ENCODE results near the gene SCPEP1. TPM values are rescaled to one million over a fixed set of nuclear protein-coding genes. Genes with fewer than 3 reads are reported as not detected.

Gene SCPEP1
- total RNA-seq, 1 donor from 2014 or later: 48.3 TPM

DNA sequence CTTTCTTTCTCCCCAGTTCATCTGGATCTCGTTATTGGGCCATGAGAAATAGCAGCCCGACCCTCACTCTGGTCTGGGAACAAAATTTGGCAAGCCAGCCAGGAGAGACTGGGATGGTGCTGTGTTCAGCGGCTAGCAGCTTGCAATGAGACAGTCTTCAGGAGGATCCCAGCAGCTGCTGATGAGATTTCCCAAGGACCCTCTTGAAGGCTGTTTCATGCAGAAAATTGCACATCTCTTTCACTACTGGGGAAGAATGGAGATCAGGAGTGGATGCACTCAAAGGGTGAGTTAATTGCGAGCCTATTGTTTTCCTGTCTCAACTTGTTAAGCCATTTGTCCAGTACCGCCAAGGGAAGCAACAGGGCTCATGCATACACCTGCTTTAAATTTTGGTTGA, 11.6 kb upstream of the SCPEP1 start:
- Mint-ChIP-seq H3K27ac (peak overlapping the region; percentile 97), H3K4me1 (ENCODE audit: low read depth) (peaks cover 17% of the 10 kb centered on the region), H3K27me3 (no peaks in the 10 kb centered on the region), H3K9me3 (ENCODE audit: low read depth) (peaks cover 3% of the 10 kb centered on the region), H3K4me3 (ENCODE audit: low read depth) (peak overlapping the region; percentile 53), H3K36me3 (ENCODE audit: insufficient read depth) (peaks cover 7% of the 10 kb centered on the region)
- DNase-seq (ENCODE audit: low spot score, unreplicated experiment): no peak
- TF ChIP-seq, protein P1, sequence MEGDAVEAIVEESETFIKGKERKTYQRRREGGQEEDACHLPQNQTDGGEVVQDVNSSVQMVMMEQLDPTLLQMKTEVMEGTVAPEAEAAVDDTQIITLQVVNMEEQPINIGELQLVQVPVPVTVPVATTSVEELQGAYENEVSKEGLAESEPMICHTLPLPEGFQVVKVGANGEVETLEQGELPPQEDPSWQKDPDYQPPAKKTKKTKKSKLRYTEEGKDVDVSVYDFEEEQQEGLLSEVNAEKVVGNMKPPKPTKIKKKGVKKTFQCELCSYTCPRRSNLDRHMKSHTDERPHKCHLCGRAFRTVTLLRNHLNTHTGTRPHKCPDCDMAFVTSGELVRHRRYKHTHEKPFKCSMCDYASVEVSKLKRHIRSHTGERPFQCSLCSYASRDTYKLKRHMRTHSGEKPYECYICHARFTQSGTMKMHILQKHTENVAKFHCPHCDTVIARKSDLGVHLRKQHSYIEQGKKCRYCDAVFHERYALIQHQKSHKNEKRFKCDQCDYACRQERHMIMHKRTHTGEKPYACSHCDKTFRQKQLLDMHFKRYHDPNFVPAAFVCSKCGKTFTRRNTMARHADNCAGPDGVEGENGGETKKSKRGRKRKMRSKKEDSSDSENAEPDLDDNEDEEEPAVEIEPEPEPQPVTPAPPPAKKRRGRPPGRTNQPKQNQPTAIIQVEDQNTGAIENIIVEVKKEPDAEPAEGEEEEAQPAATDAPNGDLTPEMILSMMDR (IDR thresholded peaks at IDR 0.05; ENCODE audit: unreplicated experiment): no peak

DNA sequence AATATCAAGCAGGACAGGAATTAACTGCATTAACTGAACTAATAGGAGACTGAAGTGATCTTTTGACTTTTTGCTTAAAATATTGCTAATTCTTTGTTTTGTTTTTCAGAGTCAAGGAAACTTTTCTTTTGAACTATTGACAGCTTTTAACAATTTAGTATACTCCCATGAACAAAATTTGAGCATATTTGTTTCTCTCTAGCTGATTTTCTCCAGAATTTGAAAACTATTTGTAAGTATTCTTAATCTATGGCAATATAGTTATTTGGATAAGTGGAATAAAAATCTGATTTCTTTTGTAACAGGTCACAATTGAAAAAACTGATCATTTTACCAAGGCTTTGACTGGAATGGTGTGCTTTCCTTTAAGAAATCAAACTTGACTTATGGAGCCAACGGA, 7.0 kb upstream of the SCPEP1 start:
- Mint-ChIP-seq H3K4me1 (ENCODE audit: low read depth) (peaks cover 14% of the 10 kb centered on the region), H3K27ac (no peak overlapping the region), H3K4me3 (ENCODE audit: low read depth) (no peak overlapping the region), H3K9me3 (ENCODE audit: low read depth) (peaks cover 9% of the 10 kb centered on the region), H3K27me3 (no peaks in the 10 kb centered on the region), H3K36me3 (ENCODE audit: insufficient read depth) (peaks cover 15% of the 10 kb centered on the region)
- TF ChIP-seq, protein P1 (IDR thresholded peaks at IDR 0.05; ENCODE audit: unreplicated experiment): no peak
- DNase-seq (ENCODE audit: low spot score, unreplicated experiment): no peak

DNA sequence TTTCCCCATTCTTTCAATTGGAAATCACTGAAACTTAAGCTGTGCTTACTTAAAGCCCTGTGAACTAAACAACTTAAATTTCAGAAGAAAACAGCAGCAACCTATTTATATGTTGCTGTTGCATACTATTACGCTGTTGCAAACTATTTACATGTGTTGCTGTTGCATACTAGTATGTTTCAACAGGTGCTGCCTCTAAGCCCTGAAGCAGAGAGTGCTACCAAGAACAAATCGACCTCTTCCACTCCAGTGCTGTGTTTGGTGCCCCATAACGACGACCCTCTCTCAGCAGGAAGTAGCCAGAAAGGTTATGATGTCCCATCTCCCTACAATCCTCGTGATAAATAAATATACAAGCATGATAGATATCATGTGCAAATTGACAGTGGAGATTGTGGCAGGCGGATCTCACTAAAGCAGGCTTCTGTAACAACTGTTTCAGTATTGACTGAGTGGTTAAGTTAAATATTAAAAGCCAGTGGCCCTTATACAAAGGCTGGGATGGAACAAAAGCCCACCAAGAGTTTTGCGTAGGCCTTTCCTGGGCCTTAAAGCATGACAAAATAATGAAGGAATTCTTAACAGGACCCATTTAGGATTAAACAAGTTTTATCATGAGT, 5.7 kb upstream of the SCPEP1 start:
- no peak for DNase-seq (ENCODE audit: low spot score, unreplicated experiment)
- Mint-ChIP-seq H3K4me3 (ENCODE audit: low read depth) (no peak overlapping the region), H3K9me3 (ENCODE audit: low read depth) (peaks cover 9% of the 10 kb centered on the region), H3K4me1 (ENCODE audit: low read depth) (peaks cover 12% of the 10 kb centered on the region), H3K27ac (peak overlapping the region; percentile 78), H3K27me3 (no peaks in the 10 kb centered on the region), H3K36me3 (ENCODE audit: insufficient read depth) (peaks cover 15% of the 10 kb centered on the region)
- TF ChIP-seq, protein P1 (IDR thresholded peaks at IDR 0.05; ENCODE audit: unreplicated experiment): no peak

DNA sequence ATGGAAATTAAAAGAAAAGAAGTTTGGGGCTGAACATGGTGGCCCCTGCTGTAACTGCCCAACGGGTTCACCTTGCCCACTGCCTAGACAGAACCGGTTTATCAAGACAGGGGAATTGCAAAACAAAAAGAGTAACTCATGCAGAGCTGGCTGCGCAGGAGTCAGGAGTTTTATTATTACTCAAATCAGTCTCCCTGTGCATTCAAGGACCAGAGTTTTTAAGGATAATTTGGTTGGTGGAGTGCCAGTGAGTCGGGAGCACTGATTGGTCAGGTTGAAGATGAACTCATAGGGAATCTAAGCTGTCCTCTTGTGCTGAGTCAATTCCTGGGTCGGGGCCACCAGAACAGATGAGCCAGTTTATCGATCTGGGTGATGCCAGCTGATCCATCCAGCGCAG, 4.4 kb upstream of the SCPEP1 start:
- no peak for DNase-seq (ENCODE audit: low spot score, unreplicated experiment)
- Mint-ChIP-seq H3K9me3 (ENCODE audit: low read depth) (peaks cover 9% of the 10 kb centered on the region), H3K4me1 (ENCODE audit: low read depth) (peaks cover 17% of the 10 kb centered on the region), H3K4me3 (ENCODE audit: low read depth) (no peak overlapping the region), H3K27me3 (no peaks in the 10 kb centered on the region), H3K27ac (no peak overlapping the region), H3K36me3 (ENCODE audit: insufficient read depth) (peaks cover 15% of the 10 kb centered on the region)
- TF ChIP-seq, protein P1 (IDR thresholded peaks at IDR 0.05; ENCODE audit: unreplicated experiment): no peak

DNA sequence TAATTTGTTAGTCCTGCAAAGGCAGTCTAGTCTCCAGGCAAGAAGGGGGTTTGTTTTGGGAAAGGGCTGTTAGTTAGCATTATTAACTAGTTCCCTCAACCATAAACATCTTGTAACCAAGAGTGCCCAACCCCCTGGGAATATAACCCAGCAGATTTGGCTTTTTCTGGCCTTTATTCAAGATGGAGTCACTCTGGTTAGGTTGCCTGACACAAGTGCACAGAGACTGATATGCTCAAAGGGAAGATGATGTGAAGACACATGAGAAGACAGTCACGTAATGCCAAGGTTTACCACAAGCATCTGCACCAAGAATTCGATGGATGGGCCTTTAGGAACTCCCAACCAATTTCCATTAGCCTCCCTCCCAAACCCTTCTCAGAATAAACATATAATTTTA, 3.9 kb upstream of the SCPEP1 start:
- Mint-ChIP-seq H3K27ac (no peak overlapping the region), H3K27me3 (no peaks in the 10 kb centered on the region), H3K4me1 (ENCODE audit: low read depth) (peaks cover 22% of the 10 kb centered on the region), H3K36me3 (ENCODE audit: insufficient read depth) (peaks cover 15% of the 10 kb centered on the region), H3K4me3 (ENCODE audit: low read depth) (no peak overlapping the region), H3K9me3 (ENCODE audit: low read depth) (peaks cover 9% of the 10 kb centered on the region)
- TF ChIP-seq, protein P1 (IDR thresholded peaks at IDR 0.05; ENCODE audit: unreplicated experiment): no peak
- no peak for DNase-seq (ENCODE audit: low spot score, unreplicated experiment)

All from progenitor cell of endocrine pancreas (in vitro differentiated cells).